Parathyroid adenoma (tissue), 2 donors: Measurements from ENCODE around the gene FUZ.

ENCODE experiments used
- H2AFZ ChIP-seq: fragments of 300-600 bp; sonication (generic); one replicate; pipeline ENCODE4 v1.7.0; 2017; ENCODE audit warnings: antibody characterized with exemption, mild to moderate bottlenecking
- H3K27ac ChIP-seq: fragments of 300-600 bp; sonication (generic); one replicate; pipeline ENCODE4 v1.7.0; 2017
- H3K27me3 ChIP-seq: fragments of 300-600 bp; sonication (generic); one replicate; pipeline ENCODE4 v1.7.0; 2017; ENCODE audit warnings: low read length; ENCODE audit not compliant: control insufficient read depth, insufficient read depth
- H3K36me3 ChIP-seq: fragments of 300-600 bp; sonication (generic); one replicate; pipeline ENCODE4 v1.7.0; 2017; ENCODE audit warnings: low read length; ENCODE audit not compliant: control insufficient read depth, insufficient read depth
- H3K4me1 ChIP-seq: fragments of 300-600 bp; sonication (generic); one replicate; pipeline ENCODE4 v1.7.0; 2017; ENCODE audit warnings: control low read depth
- H3K4me2 ChIP-seq: fragments of 300-600 bp; sonication (generic); one replicate; pipeline ENCODE4 v1.7.0; 2017; ENCODE audit warnings: low read length
- H3K4me3 ChIP-seq: fragments of 300-600 bp; sonication (generic); one replicate; pipeline ENCODE4 v1.7.0; 2017; ENCODE audit warnings: low read depth, low read length
- H3K79me2 ChIP-seq: fragments of 300-600 bp; sonication (generic); one replicate; pipeline ENCODE4 v1.7.0; 2017; ENCODE audit warnings: control low read depth
- H3K9ac ChIP-seq: fragments of 300-600 bp; sonication (generic); one replicate; pipeline ENCODE4 v1.7.0; 2017; ENCODE audit warnings: mild to moderate bottlenecking
- H3K9me3 ChIP-seq: fragments of 300-600 bp; sonication (generic); one replicate; pipeline ENCODE4 v1.7.0; 2017; ENCODE audit warnings: low read length; ENCODE audit not compliant: control insufficient read depth
- CTCF ChIP-seq: fragments of 300-600 bp; sonication (generic); IDR thresholded peaks from one replicate; pipeline ENCODE4 v1.7.0; 2017; ENCODE audit warnings: antibody characterized with exemption, mild to moderate bottlenecking
- donor health status: primary hyperparathyroidism.

The FUZ gene

GRCh38 chr19:49780861-49781260 lies 32.2 kb downstream of the FUZ start:
- H3K9ac ChIP-seq: no peak overlapping the region

GRCh38 chr19:49779731-49780555 lies 33.1 kb downstream of the FUZ start:
- H3K27ac ChIP-seq: no peak overlapping the region

More at GRCh38 chr19:49780861-49781260, 32.2 kb downstream of the FUZ start:
- H2AFZ ChIP-seq: no peak overlapping the region
- no peaks in the 10 kb centered on the region for H3K36me3 ChIP-seq
- no peaks in the 10 kb centered on the region for H3K4me1 ChIP-seq
- no peaks in the 10 kb centered on the region for H3K27me3 ChIP-seq
- H3K4me2 ChIP-seq: no peak overlapping the region
- peaks cover 39% of the 10 kb centered on the region for H3K79me2 ChIP-seq
- no peaks in the 10 kb centered on the region for H3K9me3 ChIP-seq
- no peak overlapping the region for H3K27ac ChIP-seq
- TF ChIP-seq CTCF: no peak
- H3K4me3 ChIP-seq: no peak overlapping the region

GRCh38 chr19:49776371-49776764 lies 36.7 kb downstream of the FUZ start:
- Histone ChIP-seq H3K79me2 (peaks cover 47% of the 10 kb centered on the region), H3K9ac (no peak overlapping the region), H3K27ac (no peak overlapping the region), H3K27me3 (no peaks in the 10 kb centered on the region), H3K4me1 (no peaks in the 10 kb centered on the region), H3K9me3 (no peaks in the 10 kb centered on the region), H3K4me3 (no peak overlapping the region), H3K4me2 (no peak overlapping the region), H2AFZ (no peak overlapping the region), H3K36me3 (no peaks in the 10 kb centered on the region)
- no peak for TF ChIP-seq CTCF

More at GRCh38 chr19:49779731-49780555, 33.1 kb downstream of the FUZ start:
- H2AFZ ChIP-seq: no peak overlapping the region
- H3K4me3 ChIP-seq: no peak overlapping the region
- H3K4me2 ChIP-seq: no peak overlapping the region
- no peak for TF ChIP-seq CTCF
- H3K9me3 ChIP-seq: no peaks in the 10 kb centered on the region
- H3K36me3 ChIP-seq: no peaks in the 10 kb centered on the region
- H3K9ac ChIP-seq: no peak overlapping the region
- H3K79me2 ChIP-seq: peaks cover 45% of the 10 kb centered on the region
- H3K27me3 ChIP-seq: no peaks in the 10 kb centered on the region
- H3K4me1 ChIP-seq: no peaks in the 10 kb centered on the region

- peaks cover 44% of the 10 kb centered on the region for H3K79me2 ChIP-seq
- no peaks in the 10 kb centered on the region for H3K36me3 ChIP-seq
- no peaks in the 10 kb centered on the region for H3K9me3 ChIP-seq
- no peak for TF ChIP-seq CTCF
- no peak overlapping the region for H3K4me3 ChIP-seq
- H3K27ac ChIP-seq: no peak overlapping the region
- no peak overlapping the region for H3K9ac ChIP-seq
- no peak overlapping the region for H3K4me2 ChIP-seq
- H3K4me1 ChIP-seq: no peaks in the 10 kb centered on the region
- H3K27me3 ChIP-seq: no peaks in the 10 kb centered on the region
- no peak overlapping the region for H2AFZ ChIP-seq
Measured at GRCh38 chr19:49775742-49776370, 37.2 kb downstream of the FUZ start.
